Transverse colon (tissue), 4 donors: ENCODE measurements around the gene TMTC1.

Source experiments
- POLR2A ChIP-seq: fragments of 450-650 bp; IDR thresholded peaks from one replicate; pipeline ENCODE4 v1.6.1; 2016; ENCODE audit warnings: antibody characterized with exemption, mild to moderate bottlenecking, moderate library complexity
- POLR2AphosphoS5 ChIP-seq, 3 donors: sonication (generic); formaldehyde crosslinking; IDR thresholded peaks; one replicate each; pipeline ENCODE4 v1.6.1; 2016; ENCODE audit warnings: antibody characterized with exemption in 3 of 3
- TF ChIP-seq, protein P1 (sequence below), 5 experiments: fragments of 200-600 bp in 3 of 5; fragments of 450-650 bp in 2 of 5; sonication (generic) in 3 of 5; IDR thresholded peaks; 1 replicate in 2 of 5; 2 replicates in 3 of 5; pipeline ENCODE4 v1.5.1; 2016 to 2017; ENCODE audit warnings: antibody characterized with exemption in 5 of 5, inconsistent platforms in 3 of 5, mild to moderate bottlenecking in 2 of 5, moderate library complexity in 1 of 5

GRCh38 chr12:29582146-29582545 lies 201.6 kb downstream of the TMTC1 start:
- TF ChIP-seq, protein P1, sequence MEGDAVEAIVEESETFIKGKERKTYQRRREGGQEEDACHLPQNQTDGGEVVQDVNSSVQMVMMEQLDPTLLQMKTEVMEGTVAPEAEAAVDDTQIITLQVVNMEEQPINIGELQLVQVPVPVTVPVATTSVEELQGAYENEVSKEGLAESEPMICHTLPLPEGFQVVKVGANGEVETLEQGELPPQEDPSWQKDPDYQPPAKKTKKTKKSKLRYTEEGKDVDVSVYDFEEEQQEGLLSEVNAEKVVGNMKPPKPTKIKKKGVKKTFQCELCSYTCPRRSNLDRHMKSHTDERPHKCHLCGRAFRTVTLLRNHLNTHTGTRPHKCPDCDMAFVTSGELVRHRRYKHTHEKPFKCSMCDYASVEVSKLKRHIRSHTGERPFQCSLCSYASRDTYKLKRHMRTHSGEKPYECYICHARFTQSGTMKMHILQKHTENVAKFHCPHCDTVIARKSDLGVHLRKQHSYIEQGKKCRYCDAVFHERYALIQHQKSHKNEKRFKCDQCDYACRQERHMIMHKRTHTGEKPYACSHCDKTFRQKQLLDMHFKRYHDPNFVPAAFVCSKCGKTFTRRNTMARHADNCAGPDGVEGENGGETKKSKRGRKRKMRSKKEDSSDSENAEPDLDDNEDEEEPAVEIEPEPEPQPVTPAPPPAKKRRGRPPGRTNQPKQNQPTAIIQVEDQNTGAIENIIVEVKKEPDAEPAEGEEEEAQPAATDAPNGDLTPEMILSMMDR (IDR thresholded peaks at IDR 0.05) = no peak
- no peak for TF ChIP-seq POLR2A
- TF ChIP-seq POLR2AphosphoS5 (IDR thresholded peaks at IDR 0.05) = no peak
